ENCODE data around the gene KDM4C. TPM values are rescaled to one million over a fixed set of nuclear protein-coding genes. Genes with fewer than 3 reads are reported as not detected.
"Not testable (repeated sequence)": the region's sequence is repeated elsewhere in the genome, so short reads cannot be mapped to it uniquely, and the experiment has no call there.

Gene KDM4C
- total RNA-seq, 5 donors from 2014 or later (not counting 1 experiment from before 2014, with no cell fraction given), result 66.4 to 107 (median 76.0) TPM

DNA sequence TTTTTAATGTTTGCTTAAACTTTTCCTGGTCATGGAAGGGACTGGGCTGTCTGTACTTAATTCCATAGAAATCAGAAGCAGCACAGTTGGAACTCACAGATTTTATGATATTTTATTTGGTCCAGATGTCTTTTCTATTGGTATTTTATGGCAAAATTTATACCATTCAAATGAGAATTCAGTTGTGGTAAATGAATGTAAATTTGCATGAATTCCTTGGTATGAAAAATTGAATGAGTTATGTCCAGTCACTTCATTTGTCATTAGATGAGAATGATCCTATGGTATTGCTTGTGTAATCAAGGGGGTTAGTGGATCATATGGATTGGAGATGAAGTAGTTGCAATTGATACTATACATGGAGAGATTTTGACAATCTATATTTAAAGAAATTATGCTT lies 188.0 kb downstream of the KDM4C start:
- H3K4me3 Mint-ChIP-seq, result no peak overlapping the region
- H3K27me3 Mint-ChIP-seq, result no peaks in the 10 kb centered on the region
- ChIA-PET POLR2A (no interaction called here), CTCF (no interaction called here)
- peaks cover 40% of the 10 kb centered on the region for H3K36me3 Mint-ChIP-seq
- no peak overlapping the region for H3K27ac Mint-ChIP-seq
- H3K9me3 ChIP-seq, result no peaks in the 10 kb centered on the region
- H3K4me3 ChIP-seq (ENCODE audit: control insufficient read depth in 1 of 2, extremely low read depth in 1 of 2, low read length in 1 of 2), result no peak overlapping the region
- no peaks in the 10 kb centered on the region for H3K27me3 ChIP-seq (replicated peaks in 1 of 2; ENCODE audit: control insufficient read depth in 2 of 2, extremely low read depth in 1 of 2, insufficient read depth in 2 of 2, low read length in 1 of 2)
- ATAC-seq (replicated peaks in 1 of 4), result no peak
- H3K36me3 ChIP-seq (ENCODE audit: control insufficient read depth in 2 of 2, extremely low read depth in 1 of 2, insufficient read depth in 1 of 2, low read length in 1 of 2), result peaks cover 0 to 3% of the 10 kb centered on the region in 2 donors
- DNase-seq, result no peak
- no peaks in the 10 kb centered on the region for H3K4me1 ChIP-seq (ENCODE audit: control insufficient read depth in 1 of 2, extremely low read depth in 1 of 2, insufficient read depth in 2 of 2, low read length in 2 of 2)
- H3K27ac ChIP-seq (ENCODE audit: low read length), result no peak overlapping the region
- H3K4me1 Mint-ChIP-seq, result peaks cover 45 to 51% (median 50%) of the 10 kb centered on the region in 3 donors
- H3K9me3 Mint-ChIP-seq, result no peaks in the 10 kb centered on the region

DNA sequence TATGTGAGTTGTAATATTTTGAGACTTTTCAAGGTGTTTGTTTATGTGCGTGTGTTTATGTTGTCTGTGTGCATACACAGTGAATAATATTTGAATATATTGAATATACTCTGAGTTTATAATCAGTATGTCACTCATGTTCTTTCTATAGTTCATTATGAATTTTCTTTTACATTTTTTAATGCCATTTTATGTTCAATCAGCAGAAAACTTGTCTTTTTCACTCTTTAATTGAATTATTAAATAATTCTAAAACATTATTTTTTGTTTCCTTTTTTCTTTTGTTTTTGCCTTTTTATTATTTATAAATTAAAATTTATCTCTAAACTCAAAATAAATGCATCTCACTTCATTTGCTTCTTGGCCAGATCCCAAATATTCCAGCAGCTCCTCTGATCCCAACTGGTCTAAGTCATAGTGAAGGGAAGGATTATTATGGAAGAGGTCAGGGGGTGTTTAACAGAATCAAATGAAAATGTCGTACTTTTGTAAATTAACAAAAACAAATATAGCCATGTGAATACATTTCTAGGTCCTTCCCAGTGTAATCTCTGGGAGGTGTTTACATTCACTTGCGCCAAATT lies 188.9 kb downstream of the KDM4C start:
- Mint-ChIP-seq H3K36me3 (peaks cover 31% of the 10 kb centered on the region), H3K4me1 (peaks cover 43 to 49% (median 45%) of the 10 kb centered on the region in 3 donors), H3K4me3 (no peak overlapping the region), H3K27me3 (no peaks in the 10 kb centered on the region), H3K27ac (no peak overlapping the region), H3K9me3 (no peaks in the 10 kb centered on the region)
- Histone ChIP-seq H3K27me3 (replicated peaks in 1 of 2; ENCODE audit: control insufficient read depth in 2 of 2, extremely low read depth in 1 of 2, insufficient read depth in 2 of 2, low read length in 1 of 2) (no peaks in the 10 kb centered on the region), H3K4me1 (ENCODE audit: control insufficient read depth in 1 of 2, extremely low read depth in 1 of 2, insufficient read depth in 2 of 2, low read length in 2 of 2) (no peaks in the 10 kb centered on the region), H3K27ac (ENCODE audit: low read length) (no peak overlapping the region), H3K36me3 (ENCODE audit: control insufficient read depth in 2 of 2, extremely low read depth in 1 of 2, insufficient read depth in 1 of 2, low read length in 1 of 2) (peaks cover 0 to under 1% of the 10 kb centered on the region in 2 donors), H3K9me3 (no peaks in the 10 kb centered on the region), H3K4me3 (ENCODE audit: control insufficient read depth in 1 of 2, extremely low read depth in 1 of 2, low read length in 1 of 2) (no peak overlapping the region)
- ChIA-PET CTCF (no interaction called here), POLR2A (no interaction called here)
- WGBS (ENCODE audit: insufficient coverage), result no CpG with 5 or more reads among the region's 3 CpGs
- DNase-seq (no peak), ATAC-seq (replicated peaks in 1 of 4) (no peak)

DNA sequence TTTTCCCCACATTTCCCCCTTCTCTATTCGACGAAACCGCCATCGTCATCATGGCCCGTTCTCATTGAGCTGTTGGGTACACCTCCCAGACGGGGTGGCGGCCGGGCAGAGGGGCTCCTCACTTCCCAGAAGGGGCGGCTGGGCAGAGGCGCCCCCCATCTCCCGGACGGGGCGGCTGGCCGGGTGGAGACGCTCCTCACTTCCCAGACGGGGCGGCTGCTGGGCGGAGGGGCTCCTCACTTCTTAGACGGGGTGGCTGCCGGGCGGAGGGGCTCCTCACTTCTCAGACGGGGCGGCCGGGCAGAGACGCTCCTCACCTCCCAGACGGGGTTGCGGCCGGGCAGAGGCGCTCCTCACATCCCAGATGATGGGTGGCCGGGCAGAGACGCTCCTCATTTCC lies 191.1 kb downstream of the KDM4C start:
- H3K27me3 ChIP-seq (replicated peaks in 1 of 2; ENCODE audit: control insufficient read depth in 2 of 2, extremely low read depth in 1 of 2, insufficient read depth in 2 of 2, low read length in 1 of 2); H3K27ac Mint-ChIP-seq; H3K4me1 ChIP-seq (ENCODE audit: control insufficient read depth in 1 of 2, extremely low read depth in 1 of 2, insufficient read depth in 2 of 2, low read length in 2 of 2); H3K9me3 ChIP-seq; DNase-seq; H3K4me3 ChIP-seq (ENCODE audit: control insufficient read depth in 1 of 2, extremely low read depth in 1 of 2, low read length in 1 of 2); H3K9me3 Mint-ChIP-seq; H3K36me3 ChIP-seq (ENCODE audit: control insufficient read depth in 2 of 2, extremely low read depth in 1 of 2, insufficient read depth in 1 of 2, low read length in 1 of 2); H3K27ac ChIP-seq (ENCODE audit: low read length); H3K4me3 Mint-ChIP-seq; H3K27me3 Mint-ChIP-seq; ATAC-seq (replicated peaks in 1 of 4); CTCF ChIA-PET; POLR2A ChIA-PET: not testable (repeated sequence)
- Mint-ChIP-seq H3K4me1 (peaks cover 35 to 40% (median 37%) of the 10 kb centered on the region in 3 donors), H3K36me3 (peaks cover 23% of the 10 kb centered on the region)
- 97% methylated on average over 17 of the region's 31 CpGs for WGBS (ENCODE audit: insufficient coverage)

- Mint-ChIP-seq H3K27ac (peak overlapping the region; percentile 5 to 59), H3K9me3 (no peaks in the 10 kb centered on the region), H3K4me3 (no peak overlapping the region), H3K36me3 (peaks cover 25% of the 10 kb centered on the region), H3K4me1 (peaks cover 29 to 47% (median 39%) of the 10 kb centered on the region in 3 donors), H3K27me3 (no peaks in the 10 kb centered on the region)
- DNase-seq (no peak), ATAC-seq (replicated peaks in 1 of 4) (peak in 3 of 4 experiments; percentile 45 to 58 (median 51))
- Histone ChIP-seq H3K9me3 (no peaks in the 10 kb centered on the region), H3K27ac (ENCODE audit: low read length) (no peak overlapping the region), H3K27me3 (replicated peaks in 1 of 2; ENCODE audit: control insufficient read depth in 2 of 2, extremely low read depth in 1 of 2, insufficient read depth in 2 of 2, low read length in 1 of 2) (no peaks in the 10 kb centered on the region), H3K36me3 (ENCODE audit: control insufficient read depth in 2 of 2, extremely low read depth in 1 of 2, insufficient read depth in 1 of 2, low read length in 1 of 2) (peaks cover 0 to 9% of the 10 kb centered on the region in 2 donors), H3K4me3 (ENCODE audit: control insufficient read depth in 1 of 2, extremely low read depth in 1 of 2, low read length in 1 of 2) (no peak overlapping the region), H3K4me1 (ENCODE audit: control insufficient read depth in 1 of 2, extremely low read depth in 1 of 2, insufficient read depth in 2 of 2, low read length in 2 of 2) (no peaks in the 10 kb centered on the region)
- WGBS (ENCODE audit: insufficient coverage), result 83% methylated on average over 2 of the region's 7 CpGs
- CTCF ChIA-PET, result no interaction called here
- POLR2A ChIA-PET, result no interaction called here
Measured at GRCh38 chr9:6955251-6955921, 197.6 kb downstream of the KDM4C start.

GRCh38 chr9:6956879-6957278 lies 199.1 kb downstream of the KDM4C start:
- POLR2A ChIA-PET, result no interaction called here
- Mint-ChIP-seq H3K27me3 (no peaks in the 10 kb centered on the region), H3K36me3 (peaks cover 31% of the 10 kb centered on the region), H3K27ac (no peak overlapping the region), H3K9me3 (no peaks in the 10 kb centered on the region), H3K4me3 (no peak overlapping the region), H3K4me1 (peaks cover 20 to 49% (median 41%) of the 10 kb centered on the region in 3 donors)
- H3K36me3 ChIP-seq (ENCODE audit: control insufficient read depth in 2 of 2, extremely low read depth in 1 of 2, insufficient read depth in 1 of 2, low read length in 1 of 2), result peaks cover 0 to 14% of the 10 kb centered on the region in 2 donors
- H3K4me3 ChIP-seq (ENCODE audit: control insufficient read depth in 1 of 2, extremely low read depth in 1 of 2, low read length in 1 of 2), result no peak overlapping the region
- no peak overlapping the region for H3K27ac ChIP-seq (ENCODE audit: low read length)
- H3K9me3 ChIP-seq, result no peaks in the 10 kb centered on the region
- CTCF ChIA-PET, result no interaction called here
- H3K27me3 ChIP-seq (replicated peaks in 1 of 2; ENCODE audit: control insufficient read depth in 2 of 2, extremely low read depth in 1 of 2, insufficient read depth in 2 of 2, low read length in 1 of 2), result no peaks in the 10 kb centered on the region
- no peaks in the 10 kb centered on the region for H3K4me1 ChIP-seq (ENCODE audit: control insufficient read depth in 1 of 2, extremely low read depth in 1 of 2, insufficient read depth in 2 of 2, low read length in 2 of 2)
- ATAC-seq (replicated peaks in 1 of 4) (no peak), DNase-seq (no peak)
- WGBS (ENCODE audit: insufficient coverage), result 92% methylated on average over 2 of the region's 2 CpGs

GRCh38 chr9:6959270-6960000 lies 201.7 kb downstream of the KDM4C start:
- 86% methylated on average over 1 of the region's 5 CpGs for WGBS (ENCODE audit: insufficient coverage)
- H3K9me3 ChIP-seq, result no peaks in the 10 kb centered on the region
- H3K4me3 ChIP-seq (ENCODE audit: control insufficient read depth in 1 of 2, extremely low read depth in 1 of 2, low read length in 1 of 2), result no peak overlapping the region
- peaks cover 5 to 37% (median 26%) of the 10 kb centered on the region in 3 donors for H3K4me1 Mint-ChIP-seq
- H3K36me3 ChIP-seq (ENCODE audit: control insufficient read depth in 2 of 2, extremely low read depth in 1 of 2, insufficient read depth in 1 of 2, low read length in 1 of 2), result peaks cover 0 to 14% of the 10 kb centered on the region in 2 donors
- no peak overlapping the region for H3K4me3 Mint-ChIP-seq
- H3K9me3 Mint-ChIP-seq, result no peaks in the 10 kb centered on the region
- no peak for ATAC-seq (replicated peaks in 1 of 4)
- H3K4me1 ChIP-seq (ENCODE audit: control insufficient read depth in 1 of 2, extremely low read depth in 1 of 2, insufficient read depth in 2 of 2, low read length in 2 of 2), result no peaks in the 10 kb centered on the region
- H3K27me3 Mint-ChIP-seq, result no peaks in the 10 kb centered on the region
- no peak overlapping the region for H3K27ac ChIP-seq (ENCODE audit: low read length)
- CTCF ChIA-PET, result interaction anchor here in 1 of 2 donors (0.5 kb wide), 1 partner anchor 1228 kb away, joined by 7 read pairs; no protein-coding TSS in a partner anchor
- DNase-seq, result no peak
- POLR2A ChIA-PET, result interaction anchor here (0.6 to 0.7 kb wide), 2 partner anchors 79 to 1613 kb away, joined by 3 to 4 read pairs; no protein-coding TSS in a partner anchor
- H3K36me3 Mint-ChIP-seq, result peaks cover 43% of the 10 kb centered on the region
- H3K27ac Mint-ChIP-seq, result no peak overlapping the region
- no peaks in the 10 kb centered on the region for H3K27me3 ChIP-seq (replicated peaks in 1 of 2; ENCODE audit: control insufficient read depth in 2 of 2, extremely low read depth in 1 of 2, insufficient read depth in 2 of 2, low read length in 1 of 2)

Measured in T-cell (primary cell).